GM19239 (cell line): ENCODE data around the gene MEDAG.

Experiments
- DNase-seq: peaks from one replicate; pipeline ENCODE4 v3.0.0; 2011; ENCODE audit warnings: low spot score; ENCODE audit not compliant: insufficient read length
- FAIRE-seq: peaks from 2 replicates; lab custom pipeline; 2011; peaks lifted over from hg19 to GRCh38; lab: Jason Lieb, UNC

Gene MEDAG

DNA sequence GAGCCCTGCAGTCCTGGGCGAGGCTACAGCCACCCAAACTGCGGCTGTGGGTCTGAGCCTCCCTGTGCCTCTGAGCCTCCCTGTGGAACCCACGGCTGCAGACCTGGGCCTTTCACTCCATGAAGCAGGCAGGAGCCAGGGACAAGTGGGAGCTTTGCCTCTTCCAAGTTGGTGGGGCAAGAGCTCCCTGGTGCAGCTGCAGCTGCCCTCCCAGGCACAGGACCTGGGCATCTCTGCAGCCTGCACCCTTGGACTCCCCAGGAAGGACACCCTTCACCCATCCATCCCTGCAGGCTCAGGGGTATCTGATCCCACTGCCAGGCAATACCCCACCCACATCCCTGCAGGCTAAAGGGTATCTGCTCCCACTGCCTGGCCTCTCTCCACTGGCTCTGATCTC lies 28.7 kb downstream of the MEDAG start:
- FAIRE-seq (no peak), DNase-seq (no peak)

GRCh38 chr13:30936971-30937370 lies 30.9 kb downstream of the MEDAG start:
- DNase-seq (no peak), FAIRE-seq (no peak)

DNA sequence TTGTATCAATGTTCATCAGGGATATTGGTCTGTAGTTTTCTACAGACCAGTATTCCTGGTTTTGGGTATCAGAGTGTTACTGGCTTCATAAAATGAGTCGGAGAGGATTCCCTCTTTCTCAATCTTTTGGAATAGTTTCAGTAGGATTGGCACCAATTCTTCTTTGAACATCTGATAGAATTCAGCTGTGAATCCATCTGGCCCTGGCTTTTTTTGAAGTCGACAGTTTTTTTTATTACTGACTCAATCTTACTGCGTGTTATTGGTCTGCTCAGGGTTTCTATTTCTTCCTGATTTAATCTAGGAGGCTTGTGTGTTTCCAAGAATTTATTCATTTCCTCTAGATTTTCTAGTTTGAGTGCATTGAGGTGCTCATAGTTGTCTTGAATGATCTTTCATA lies 37.8 kb downstream of the MEDAG start:
- FAIRE-seq (no peak), DNase-seq (no peak)

GRCh38 chr13:30957258-30957943 lies 51.3 kb downstream of the MEDAG start:
- DNase-seq (no peak), FAIRE-seq (no peak)

GRCh38 chr13:30959678-30960077 lies 53.6 kb downstream of the MEDAG start:
- DNase-seq (no peak), FAIRE-seq (no peak)

DNA sequence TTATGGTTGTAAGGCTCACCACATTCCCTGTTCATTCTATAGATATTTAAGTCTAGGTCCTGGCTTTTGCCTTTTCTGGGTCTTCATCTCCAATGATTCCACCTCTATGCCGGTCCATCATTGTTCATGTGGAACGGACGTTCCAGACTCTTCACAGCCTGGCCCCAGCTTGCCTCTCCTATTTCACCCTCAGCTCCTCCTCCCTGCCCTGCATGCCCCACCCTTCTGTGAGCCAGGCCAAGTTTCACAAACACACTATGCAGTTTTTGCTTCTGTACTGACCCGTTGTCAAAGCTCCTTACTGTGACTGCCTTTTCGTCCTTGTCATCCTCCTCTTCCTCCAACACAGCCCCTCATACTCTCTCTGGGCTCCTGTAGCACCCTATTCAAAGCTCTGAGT lies 57.7 kb downstream of the MEDAG start:
- DNase-seq (no peak), FAIRE-seq (no peak)

DNA sequence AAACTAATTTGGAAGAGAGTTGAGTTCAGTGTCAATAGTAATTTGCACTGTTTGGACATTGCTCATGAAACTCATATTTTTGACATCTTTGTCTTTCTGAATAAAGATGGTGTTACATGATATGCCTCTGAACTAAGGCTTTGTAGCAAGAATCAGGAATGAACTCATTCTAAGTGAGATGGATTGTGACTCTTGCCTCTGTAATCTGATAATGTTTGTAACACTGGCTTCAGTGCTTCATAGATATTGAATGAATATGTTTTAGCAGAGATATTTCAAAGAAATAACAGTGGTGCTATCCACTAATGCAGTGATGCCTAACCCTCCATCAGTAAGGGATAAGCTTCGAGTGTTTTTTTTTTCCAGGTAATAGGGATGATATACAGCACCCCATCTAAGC lies 59.3 kb downstream of the MEDAG start:
- DNase-seq, result no peak
- no peak for FAIRE-seq

- DNase-seq (no peak), FAIRE-seq (no peak)
These were observed 60.0 kb downstream of the MEDAG start for GRCh38 chr13:30966101-30966500.

GRCh38 chr13:30968846-30969245 lies 62.8 kb downstream of the MEDAG start:
- DNase-seq (no peak), FAIRE-seq (no peak)

DNA sequence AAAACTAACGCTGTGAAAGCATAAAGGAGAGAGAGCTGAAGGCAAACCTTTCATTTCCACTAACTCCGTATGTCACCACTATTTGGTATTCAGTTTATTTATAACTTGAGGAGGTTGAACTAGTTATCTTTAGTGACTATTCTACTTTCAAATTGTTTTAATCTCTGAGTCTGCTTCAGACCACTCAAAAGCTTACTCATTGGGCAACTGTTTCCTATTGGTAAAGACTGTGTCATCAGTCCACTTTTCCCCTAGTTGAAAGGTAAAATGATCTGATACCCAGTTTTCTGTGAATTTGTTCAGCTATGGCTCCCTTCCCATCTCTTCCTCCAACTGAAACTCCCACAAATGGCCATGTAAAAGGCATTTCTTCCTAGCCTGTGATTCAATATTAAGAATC lies 65.5 kb downstream of the MEDAG start:
- DNase-seq (no peak), FAIRE-seq (no peak)

GRCh38 chr13:30972888-30973377 lies 66.9 kb downstream of the MEDAG start:
- no peak for DNase-seq
- no peak for FAIRE-seq

DNA sequence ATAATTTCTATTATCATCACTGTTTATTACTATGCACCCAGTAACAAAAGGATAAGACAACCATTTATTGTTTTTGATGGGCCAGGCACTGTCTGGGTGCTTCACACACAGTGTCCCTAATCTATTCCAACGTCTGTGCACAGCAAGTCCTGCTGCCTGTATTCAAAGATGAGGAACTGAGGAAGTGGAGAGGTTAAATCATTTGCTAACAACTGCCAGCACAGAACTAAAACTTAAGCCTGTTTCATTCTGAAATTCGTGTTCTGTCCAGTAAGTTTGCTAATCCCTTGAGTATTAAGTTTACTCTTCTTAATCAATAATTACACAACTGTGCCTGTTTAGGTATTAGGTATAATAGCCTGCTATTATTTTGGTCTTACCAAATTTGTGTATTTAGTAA lies 68.3 kb downstream of the MEDAG start:
- DNase-seq (no peak), FAIRE-seq (peak; percentile 8)
